Measurements from ENCODE around the gene INHBE.

INHBE gene

GRCh38 chr12:57487597-57488401 is 32.7 kb downstream of the INHBE start, which contains the start of gene MARS1 (continued):
- TF ChIP-seq SETDB1 (IDR thresholded peaks at IDR 0.05; ENCODE audit: insufficient read length, low read length) (no peak), ZNF155 (tag by site-specific recombination; IDR thresholded peaks at IDR 0.05) (no peak), ZNF530 (tag by site-specific recombination; IDR thresholded peaks at IDR 0.05; ENCODE audit: low read depth) (no peak), ZNF654 (tag by site-specific recombination; IDR thresholded peaks at IDR 0.05; ENCODE audit: low read depth) (peak; percentile 50), KLF1 (tag by site-specific recombination; IDR thresholded peaks at IDR 0.05) (peak; percentile 75; the same call in 1 of the 2 replicates), ZNF707 (tag by site-specific recombination; IDR thresholded peaks at IDR 0.05) (no peak), ZNF2 (tag by site-specific recombination; IDR thresholded peaks at IDR 0.05) (no peak; the same call in 1 of the 2 replicates), YY1 (tag by site-specific recombination; IDR thresholded peaks at IDR 0.05) (peak; percentile 83; the same call in 1 of the 2 replicates), TSHZ1 (tag by site-specific recombination; IDR thresholded peaks at IDR 0.05; ENCODE audit: borderline replicate concordance) (no peak), ZNF146 (tag by site-specific recombination; IDR thresholded peaks at IDR 0.05) (no peak), TRIM28 (IDR thresholded peaks at IDR 0.05; ENCODE audit: borderline replicate concordance, low read length) (no peak), ZNF747 (tag by site-specific recombination; IDR thresholded peaks at IDR 0.05) (no peak), ZNF548 (tag by site-specific recombination; IDR thresholded peaks at IDR 0.05) (no peak), ZBTB8A (tag by site-specific recombination; IDR thresholded peaks at IDR 0.05) (peak; percentile 59; the same call in 1 of the 2 replicates), ZNF391 (tag by site-specific recombination; IDR thresholded peaks at IDR 0.05; ENCODE audit: borderline replicate concordance, low read depth) (no peak), ZNF398 (tag by site-specific recombination; IDR thresholded peaks at IDR 0.05) (no peak), ZBTB49 (tag by site-specific recombination; IDR thresholded peaks at IDR 0.05; ENCODE audit: low read depth) (peak; percentile 91), ZNF510 (tag by site-specific recombination; IDR thresholded peaks at IDR 0.05; ENCODE audit: insufficient replicate concordance) (no peak), ZNF513 (tag by site-specific recombination; IDR thresholded peaks at IDR 0.05) (no peak), ZNF157 (tag by site-specific recombination; IDR thresholded peaks at IDR 0.05) (no peak)
- TF ChIP-seq, protein P1, sequence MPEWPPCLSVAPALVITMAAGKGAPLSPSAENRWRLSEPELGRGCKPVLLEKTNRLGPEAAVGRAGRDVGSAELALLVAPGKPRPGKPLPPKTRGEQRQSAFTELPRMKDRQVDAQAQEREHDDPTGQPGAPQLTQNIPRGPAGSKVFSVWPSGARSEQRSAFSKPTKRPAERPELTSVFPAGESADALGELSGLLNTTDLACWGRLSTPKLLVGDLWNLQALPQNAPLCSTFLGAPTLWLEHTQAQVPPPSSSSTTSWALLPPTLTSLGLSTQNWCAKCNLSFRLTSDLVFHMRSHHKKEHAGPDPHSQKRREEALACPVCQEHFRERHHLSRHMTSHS (tag by site-specific recombination; IDR thresholded peaks at IDR 0.05): no peak
- TF ChIP-seq, protein P2, sequence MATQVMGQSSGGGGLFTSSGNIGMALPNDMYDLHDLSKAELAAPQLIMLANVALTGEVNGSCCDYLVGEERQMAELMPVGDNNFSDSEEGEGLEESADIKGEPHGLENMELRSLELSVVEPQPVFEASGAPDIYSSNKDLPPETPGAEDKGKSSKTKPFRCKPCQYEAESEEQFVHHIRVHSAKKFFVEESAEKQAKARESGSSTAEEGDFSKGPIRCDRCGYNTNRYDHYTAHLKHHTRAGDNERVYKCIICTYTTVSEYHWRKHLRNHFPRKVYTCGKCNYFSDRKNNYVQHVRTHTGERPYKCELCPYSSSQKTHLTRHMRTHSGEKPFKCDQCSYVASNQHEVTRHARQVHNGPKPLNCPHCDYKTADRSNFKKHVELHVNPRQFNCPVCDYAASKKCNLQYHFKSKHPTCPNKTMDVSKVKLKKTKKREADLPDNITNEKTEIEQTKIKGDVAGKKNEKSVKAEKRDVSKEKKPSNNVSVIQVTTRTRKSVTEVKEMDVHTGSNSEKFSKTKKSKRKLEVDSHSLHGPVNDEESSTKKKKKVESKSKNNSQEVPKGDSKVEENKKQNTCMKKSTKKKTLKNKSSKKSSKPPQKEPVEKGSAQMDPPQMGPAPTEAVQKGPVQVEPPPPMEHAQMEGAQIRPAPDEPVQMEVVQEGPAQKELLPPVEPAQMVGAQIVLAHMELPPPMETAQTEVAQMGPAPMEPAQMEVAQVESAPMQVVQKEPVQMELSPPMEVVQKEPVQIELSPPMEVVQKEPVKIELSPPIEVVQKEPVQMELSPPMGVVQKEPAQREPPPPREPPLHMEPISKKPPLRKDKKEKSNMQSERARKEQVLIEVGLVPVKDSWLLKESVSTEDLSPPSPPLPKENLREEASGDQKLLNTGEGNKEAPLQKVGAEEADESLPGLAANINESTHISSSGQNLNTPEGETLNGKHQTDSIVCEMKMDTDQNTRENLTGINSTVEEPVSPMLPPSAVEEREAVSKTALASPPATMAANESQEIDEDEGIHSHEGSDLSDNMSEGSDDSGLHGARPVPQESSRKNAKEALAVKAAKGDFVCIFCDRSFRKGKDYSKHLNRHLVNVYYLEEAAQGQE (tag by site-specific recombination; IDR thresholded peaks at IDR 0.05): no peak
- TF ChIP-seq, protein P3, sequence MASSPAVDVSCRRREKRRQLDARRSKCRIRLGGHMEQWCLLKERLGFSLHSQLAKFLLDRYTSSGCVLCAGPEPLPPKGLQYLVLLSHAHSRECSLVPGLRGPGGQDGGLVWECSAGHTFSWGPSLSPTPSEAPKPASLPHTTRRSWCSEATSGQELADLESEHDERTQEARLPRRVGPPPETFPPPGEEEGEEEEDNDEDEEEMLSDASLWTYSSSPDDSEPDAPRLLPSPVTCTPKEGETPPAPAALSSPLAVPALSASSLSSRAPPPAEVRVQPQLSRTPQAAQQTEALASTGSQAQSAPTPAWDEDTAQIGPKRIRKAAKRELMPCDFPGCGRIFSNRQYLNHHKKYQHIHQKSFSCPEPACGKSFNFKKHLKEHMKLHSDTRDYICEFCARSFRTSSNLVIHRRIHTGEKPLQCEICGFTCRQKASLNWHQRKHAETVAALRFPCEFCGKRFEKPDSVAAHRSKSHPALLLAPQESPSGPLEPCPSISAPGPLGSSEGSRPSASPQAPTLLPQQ (tag by site-specific recombination; IDR thresholded peaks at IDR 0.05): peak; percentile 42; the same call in 1 of the 2 replicates

Data from HEK293 (cell line).